Liver (tissue), 9 donors: ENCODE results near the gene DLX4. TPM values are rescaled to one million over a fixed set of nuclear protein-coding genes. Genes with fewer than 3 reads are reported as not detected.

ENCODE experiments used
- DNase-seq: peaks from one replicate; pipeline ENCODE4 v3.0.0-alpha.2; 2017; ENCODE audit warnings: low spot score
- H3K27ac ChIP-seq, 2 donors: one replicate each; pipeline ENCODE4 v1.7.0; 2013; ENCODE audit warnings: inconsistent platforms in 2 of 2, low read length in 2 of 2, control low read depth in 1 of 2, low read depth in 1 of 2, mild to moderate bottlenecking in 1 of 2
- H3K27me3 ChIP-seq, 4 donors: one replicate each; pipeline versions ENCODE4 v1.6.1 to v1.7.0; 2013; ENCODE audit warnings: low read length in 3 of 4, inconsistent platforms in 1 of 4, mild to moderate bottlenecking in 1 of 4, moderate library complexity in 1 of 4; ENCODE audit not compliant: control insufficient read depth in 4 of 4, insufficient read depth in 4 of 4
- H3K36me3 ChIP-seq, 4 donors: one replicate each; pipeline versions ENCODE4 v1.6.1 to v1.7.0; 2013; ENCODE audit warnings: low read length in 3 of 4, mild to moderate bottlenecking in 3 of 4, low read depth in 1 of 4, moderate library complexity in 1 of 4; ENCODE audit not compliant: control insufficient read depth in 4 of 4, insufficient read depth in 3 of 4
- H3K4me1 ChIP-seq, 4 donors: one replicate each; pipeline versions ENCODE4 v1.6.1 to v1.7.0; 2013; ENCODE audit warnings: low read length in 3 of 4, mild to moderate bottlenecking in 3 of 4, moderate library complexity in 1 of 4; ENCODE audit not compliant: control insufficient read depth in 4 of 4, insufficient read depth in 4 of 4
- H3K4me3 ChIP-seq, 3 donors: one replicate each; pipeline versions ENCODE4 v1.6.1 to v1.7.0; 2013; ENCODE audit warnings: low read length in 3 of 3, control low read depth in 1 of 3, low read depth in 1 of 3, mild to moderate bottlenecking in 1 of 3
- H3K9ac ChIP-seq, 2 donors: one replicate each; pipeline ENCODE4 v1.7.0; 2013; ENCODE audit warnings: low read length in 2 of 2, mild to moderate bottlenecking in 2 of 2, moderate library complexity in 2 of 2, control low read depth in 1 of 2, low read depth in 1 of 2
- H3K9me3 ChIP-seq, 4 donors: one replicate each; pipeline versions ENCODE4 v1.6.1 to v1.7.0; 2013; ENCODE audit warnings: low read length in 3 of 4; ENCODE audit not compliant: control insufficient read depth in 4 of 4
- ATF3 ChIP-seq: IDR thresholded peaks from 2 replicates; pipeline ENCODE4 v1.6.1; 2016; ENCODE audit warnings: antibody characterized with exemption
- EGR1 ChIP-seq, 2 donors: IDR thresholded peaks; 2 replicates each; pipeline ENCODE4 v1.6.1; 2016 to 2018; ENCODE audit warnings: antibody characterized with exemption in 2 of 2, low read depth in 2 of 2
- FOXA1 ChIP-seq: IDR thresholded peaks from 2 replicates; pipeline ENCODE4 v1.6.1; 2016; ENCODE audit warnings: antibody characterized with exemption
- FOXA2 ChIP-seq: IDR thresholded peaks from 2 replicates; pipeline ENCODE4 v1.6.1; 2016; ENCODE audit warnings: antibody characterized with exemption
- HNF4A ChIP-seq, 2 donors: conservative IDR thresholded peaks; 2 replicates each; pipeline ENCODE4 v1.6.1; 2016; ENCODE audit warnings: antibody characterized with exemption in 2 of 2, mild to moderate bottlenecking in 2 of 2
- HNF4G ChIP-seq: IDR thresholded peaks from 2 replicates; pipeline ENCODE4 v1.6.1; 2016; ENCODE audit warnings: antibody characterized with exemption
- JUND ChIP-seq, 2 donors: IDR thresholded peaks; 2 replicates each; pipeline ENCODE4 v1.6.1; 2016; ENCODE audit warnings: antibody characterized with exemption in 2 of 2
- NR2F2 ChIP-seq: IDR thresholded peaks from 2 replicates; pipeline ENCODE4 v1.6.1; 2016; ENCODE audit warnings: antibody characterized with exemption
- RAD21 ChIP-seq, 2 donors: IDR thresholded peaks; 2 replicates each; pipeline ENCODE4 v1.6.1; 2016; ENCODE audit warnings: antibody characterized with exemption in 2 of 2, mild to moderate bottlenecking in 2 of 2
- RXRA ChIP-seq, 2 donors: IDR thresholded peaks; 2 replicates each; pipeline ENCODE4 v1.6.1; 2017 to 2018; ENCODE audit warnings: antibody characterized with exemption in 2 of 2, mild to moderate bottlenecking in 1 of 2
- TAF1 ChIP-seq: conservative IDR thresholded peaks from 2 replicates; pipeline ENCODE4 v1.6.1; 2016; ENCODE audit warnings: antibody characterized with exemption, mild to moderate bottlenecking
- YY1 ChIP-seq: IDR thresholded peaks from 2 replicates; pipeline ENCODE4 v1.6.1; 2016; ENCODE audit warnings: antibody characterized with exemption, mild to moderate bottlenecking
- ZBTB33 ChIP-seq: IDR thresholded peaks from 2 replicates; pipeline ENCODE4 v1.6.1; 2016; ENCODE audit warnings: antibody characterized with exemption
- WGBS: extraction: QIAGEN DNeasy Blood & Tissue Kit; methylation state at CpG from one replicate; pipeline ENCODE4 v1.1.7; 2013; 5-methylcytosine and 5-hydroxymethylcytosine counted together
- polyA plus RNA-seq, 2 donors: library from polyadenylated mRNA; stranded (reverse) in 1 of 2; unstranded in 1 of 2; fragments of 200-250 nt in 1 of 2; fragments of >200 nt in 1 of 2; fragmentation: Nextera tagmentation in 1 of 2; extraction: Ambion mirVana in 1 of 2; gene quantifications; one replicate each; pipeline versions ENCODE4 v1.2.1 to v1.2.3, GENCODE V29; 2013 to 2015
- total RNA-seq, 2 donors: library from RNA; depleted of rRNA; stranded (reverse); fragments of >200 nt; gene quantifications; one replicate each; pipeline ENCODE4 v1.2.3, GENCODE V29; 2014
- TF ChIP-seq, protein P1 (sequence below): fragments of 150-350 bp; IDR thresholded peaks from 2 replicates; pipeline ENCODE4 v1.5.1; 2017; ENCODE audit warnings: improper control_type of control experiment, low read depth, low read length; ENCODE audit not compliant: missing input control
- TF ChIP-seq, protein P2 (sequence below): IDR thresholded peaks from 2 replicates; pipeline ENCODE4 v1.6.1; 2016; ENCODE audit warnings: antibody characterized with exemption, mild to moderate bottlenecking
- TF ChIP-seq, protein P3 (sequence below): IDR thresholded peaks from 2 replicates; pipeline ENCODE4 v1.6.1; 2016; ENCODE audit warnings: antibody characterized with exemption
- donor health status: healthy.
- donor health status: healthy.
- donor health status: healthy.
- donor health status: healthy.
- donor health status: healthy.

The DLX4 gene
- total and polyA plus RNA-seq, 4 donors = not detected

DNA sequence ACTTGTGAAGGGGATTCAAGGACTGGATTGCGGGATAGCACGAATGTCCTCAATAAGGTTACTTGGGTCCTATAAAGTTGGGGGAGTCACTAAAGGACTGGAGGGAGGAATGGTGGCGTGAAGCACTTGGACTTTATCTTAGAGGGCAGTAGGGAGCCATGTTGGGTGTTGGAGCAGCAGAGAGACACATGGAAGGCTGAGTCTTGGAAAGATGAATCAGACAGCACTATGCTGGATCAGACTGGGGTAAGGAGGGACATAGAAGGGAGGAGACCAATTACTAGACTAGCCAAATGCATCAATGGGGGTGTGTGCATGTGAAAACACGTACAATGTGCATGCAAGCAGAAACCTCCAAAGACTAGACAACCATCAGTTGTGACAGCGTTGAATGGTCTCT lies 26.0 kb upstream of the DLX4 start:
- H3K27me3 ChIP-seq = peaks cover 0 to 13% (median 3%) of the 10 kb centered on the region in 4 donors
- DNase-seq = no peak
- H3K4me1 ChIP-seq = no peaks in the 10 kb centered on the region
- WGBS = 78% methylated on average over 5 of the region's 5 CpGs
- H3K9me3 ChIP-seq = no peaks in the 10 kb centered on the region
- no peaks in the 10 kb centered on the region for H3K36me3 ChIP-seq
- H3K4me3 ChIP-seq = no peak overlapping the region
- no peak overlapping the region for H3K9ac ChIP-seq
- TF ChIP-seq HNF4A (conservative IDR thresholded peaks at IDR 0.05) = no peak
- TF ChIP-seq FOXA1 = no peak
- TF ChIP-seq JUND (IDR thresholded peaks at IDR 0.05) = no peak
- no peak for TF ChIP-seq NR2F2
- TF ChIP-seq HNF4G = no peak
- no peak for TF ChIP-seq EGR1 (IDR thresholded peaks at IDR 0.05; ENCODE audit: low read depth in 2 of 2)
- TF ChIP-seq, protein P1, sequence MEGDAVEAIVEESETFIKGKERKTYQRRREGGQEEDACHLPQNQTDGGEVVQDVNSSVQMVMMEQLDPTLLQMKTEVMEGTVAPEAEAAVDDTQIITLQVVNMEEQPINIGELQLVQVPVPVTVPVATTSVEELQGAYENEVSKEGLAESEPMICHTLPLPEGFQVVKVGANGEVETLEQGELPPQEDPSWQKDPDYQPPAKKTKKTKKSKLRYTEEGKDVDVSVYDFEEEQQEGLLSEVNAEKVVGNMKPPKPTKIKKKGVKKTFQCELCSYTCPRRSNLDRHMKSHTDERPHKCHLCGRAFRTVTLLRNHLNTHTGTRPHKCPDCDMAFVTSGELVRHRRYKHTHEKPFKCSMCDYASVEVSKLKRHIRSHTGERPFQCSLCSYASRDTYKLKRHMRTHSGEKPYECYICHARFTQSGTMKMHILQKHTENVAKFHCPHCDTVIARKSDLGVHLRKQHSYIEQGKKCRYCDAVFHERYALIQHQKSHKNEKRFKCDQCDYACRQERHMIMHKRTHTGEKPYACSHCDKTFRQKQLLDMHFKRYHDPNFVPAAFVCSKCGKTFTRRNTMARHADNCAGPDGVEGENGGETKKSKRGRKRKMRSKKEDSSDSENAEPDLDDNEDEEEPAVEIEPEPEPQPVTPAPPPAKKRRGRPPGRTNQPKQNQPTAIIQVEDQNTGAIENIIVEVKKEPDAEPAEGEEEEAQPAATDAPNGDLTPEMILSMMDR = no peak
- no peak for TF ChIP-seq TAF1
- no peak for TF ChIP-seq RAD21 (IDR thresholded peaks at IDR 0.05)
- TF ChIP-seq YY1 = no peak
- no peak for TF ChIP-seq ATF3
- no peak for TF ChIP-seq ZBTB33
- TF ChIP-seq, protein P2, sequence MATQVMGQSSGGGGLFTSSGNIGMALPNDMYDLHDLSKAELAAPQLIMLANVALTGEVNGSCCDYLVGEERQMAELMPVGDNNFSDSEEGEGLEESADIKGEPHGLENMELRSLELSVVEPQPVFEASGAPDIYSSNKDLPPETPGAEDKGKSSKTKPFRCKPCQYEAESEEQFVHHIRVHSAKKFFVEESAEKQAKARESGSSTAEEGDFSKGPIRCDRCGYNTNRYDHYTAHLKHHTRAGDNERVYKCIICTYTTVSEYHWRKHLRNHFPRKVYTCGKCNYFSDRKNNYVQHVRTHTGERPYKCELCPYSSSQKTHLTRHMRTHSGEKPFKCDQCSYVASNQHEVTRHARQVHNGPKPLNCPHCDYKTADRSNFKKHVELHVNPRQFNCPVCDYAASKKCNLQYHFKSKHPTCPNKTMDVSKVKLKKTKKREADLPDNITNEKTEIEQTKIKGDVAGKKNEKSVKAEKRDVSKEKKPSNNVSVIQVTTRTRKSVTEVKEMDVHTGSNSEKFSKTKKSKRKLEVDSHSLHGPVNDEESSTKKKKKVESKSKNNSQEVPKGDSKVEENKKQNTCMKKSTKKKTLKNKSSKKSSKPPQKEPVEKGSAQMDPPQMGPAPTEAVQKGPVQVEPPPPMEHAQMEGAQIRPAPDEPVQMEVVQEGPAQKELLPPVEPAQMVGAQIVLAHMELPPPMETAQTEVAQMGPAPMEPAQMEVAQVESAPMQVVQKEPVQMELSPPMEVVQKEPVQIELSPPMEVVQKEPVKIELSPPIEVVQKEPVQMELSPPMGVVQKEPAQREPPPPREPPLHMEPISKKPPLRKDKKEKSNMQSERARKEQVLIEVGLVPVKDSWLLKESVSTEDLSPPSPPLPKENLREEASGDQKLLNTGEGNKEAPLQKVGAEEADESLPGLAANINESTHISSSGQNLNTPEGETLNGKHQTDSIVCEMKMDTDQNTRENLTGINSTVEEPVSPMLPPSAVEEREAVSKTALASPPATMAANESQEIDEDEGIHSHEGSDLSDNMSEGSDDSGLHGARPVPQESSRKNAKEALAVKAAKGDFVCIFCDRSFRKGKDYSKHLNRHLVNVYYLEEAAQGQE = no peak
- TF ChIP-seq, protein P3, sequence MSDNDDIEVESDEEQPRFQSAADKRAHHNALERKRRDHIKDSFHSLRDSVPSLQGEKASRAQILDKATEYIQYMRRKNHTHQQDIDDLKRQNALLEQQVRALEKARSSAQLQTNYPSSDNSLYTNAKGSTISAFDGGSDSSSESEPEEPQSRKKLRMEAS = no peak
- TF ChIP-seq FOXA2 = no peak
- no peak overlapping the region for H3K27ac ChIP-seq

- TF ChIP-seq TAF1 = no peak
- TF ChIP-seq EGR1 (IDR thresholded peaks at IDR 0.05; ENCODE audit: low read depth in 2 of 2) = no peak
- TF ChIP-seq ZBTB33 = no peak
- TF ChIP-seq, protein P3 = no peak
- TF ChIP-seq, protein P1 = no peak
- TF ChIP-seq ATF3 = no peak
- no peak for TF ChIP-seq NR2F2
- TF ChIP-seq RAD21 (IDR thresholded peaks at IDR 0.05) = no peak
- no peak for TF ChIP-seq RXRA (IDR thresholded peaks at IDR 0.05)
- TF ChIP-seq HNF4A (conservative IDR thresholded peaks at IDR 0.05) = no peak
- no peak for TF ChIP-seq FOXA2
- no peak for TF ChIP-seq YY1
- no peak overlapping the region for H3K4me3 ChIP-seq
- no peak overlapping the region for H3K9ac ChIP-seq
- no peaks in the 10 kb centered on the region for H3K9me3 ChIP-seq
- no peak overlapping the region for H3K27ac ChIP-seq
- H3K27me3 ChIP-seq = peaks cover 0 to 13% (median 3%) of the 10 kb centered on the region in 4 donors
- no peak for DNase-seq
- WGBS = 26% methylated on average over 26 of the region's 26 CpGs
- H3K4me1 ChIP-seq = no peaks in the 10 kb centered on the region
- H3K36me3 ChIP-seq = no peaks in the 10 kb centered on the region
These were observed 24.6 kb upstream of the DLX4 start for GRCh38 chr17:49944273-49944870.
